GM19351 (cell line): Measurements from ENCODE around the gene POLR1A.

Experiments used
- ATAC-seq: cut with Tn5 transposase; IDR thresholded peaks from one replicate; pipeline ENCODE4 v1.9.1; 2021; ENCODE audit warnings: mild to moderate bottlenecking, moderate library complexity; ENCODE audit not compliant: unreplicated experiment

The POLR1A gene

DNA sequence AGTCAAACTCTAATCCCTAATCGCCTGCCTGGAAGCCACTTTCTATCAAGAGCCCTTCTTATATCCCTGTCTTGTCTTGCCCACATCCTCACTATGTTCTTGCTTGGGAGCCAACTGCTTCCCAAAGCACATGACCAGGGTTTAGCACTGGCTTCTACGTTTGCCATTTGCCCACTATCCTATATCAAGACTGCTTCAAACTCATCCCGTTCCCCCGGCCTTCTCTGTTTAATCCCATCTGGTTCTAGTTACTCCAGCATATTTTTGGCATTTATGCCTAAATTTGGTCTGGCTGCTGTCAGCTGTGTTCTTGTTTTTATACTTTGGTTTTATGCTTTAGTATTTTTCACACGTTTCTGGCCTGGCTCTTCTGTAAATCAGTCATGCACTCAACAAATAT is 40.2 kb downstream of the POLR1A start:
- ATAC-seq: no peak

DNA sequence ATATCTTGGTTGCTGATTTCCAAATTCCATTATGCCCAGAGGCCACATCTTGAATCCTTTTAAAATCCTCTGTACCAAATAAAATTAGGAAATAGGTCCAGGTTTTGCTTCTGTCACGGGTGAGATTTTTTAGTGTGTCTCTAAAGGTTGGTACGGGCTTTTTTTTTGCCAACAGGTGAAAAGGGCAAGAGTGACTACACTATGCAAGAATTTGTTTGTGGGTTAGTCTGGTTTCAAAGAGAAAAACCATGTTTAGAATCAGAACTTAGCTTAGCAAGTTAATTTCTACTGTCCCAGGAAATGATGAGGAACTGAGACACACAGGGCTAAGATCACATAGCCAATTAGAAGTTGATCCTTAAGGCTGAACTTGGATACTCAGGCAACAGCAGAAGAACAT is 41.7 kb downstream of the POLR1A start:
- ATAC-seq: no peak

GRCh38 chr2:86062043-86062442 is 43.6 kb downstream of the POLR1A start:
- ATAC-seq: no peak

DNA sequence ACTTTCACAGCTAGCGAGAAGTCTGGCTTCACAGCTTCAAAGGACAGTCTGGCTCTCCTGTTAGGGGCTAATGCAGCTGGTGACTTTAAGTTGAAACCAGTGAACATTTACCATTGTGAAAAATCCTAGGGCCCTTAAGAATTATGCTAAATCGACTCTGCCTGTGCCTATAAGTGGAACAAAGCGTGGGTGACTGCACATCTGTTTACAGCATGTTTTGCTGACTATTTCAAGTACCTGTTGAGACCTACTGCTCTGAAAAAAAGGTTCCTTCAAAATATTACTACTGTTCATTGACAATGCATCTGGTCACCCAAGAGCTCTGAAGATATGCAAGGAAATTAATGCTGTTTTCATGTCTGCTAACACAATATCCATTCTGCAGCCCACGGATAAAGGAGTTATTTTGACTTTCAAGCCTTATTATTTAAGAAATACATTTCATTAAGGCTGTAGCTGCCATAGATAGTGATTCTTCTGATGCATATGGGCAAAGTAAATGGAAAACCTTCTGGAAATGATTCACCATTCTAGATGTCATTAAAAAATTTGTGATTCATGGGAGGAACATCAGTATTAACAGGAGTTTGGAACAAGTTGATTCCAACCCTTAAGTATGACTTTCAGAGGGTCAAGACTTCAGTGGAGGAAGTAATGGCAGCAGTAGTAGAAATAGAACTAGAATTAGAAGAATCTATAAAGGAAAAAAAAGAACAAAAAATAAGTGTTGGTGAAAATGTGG is 48.9 kb downstream of the POLR1A start:
- no peak for ATAC-seq

DNA sequence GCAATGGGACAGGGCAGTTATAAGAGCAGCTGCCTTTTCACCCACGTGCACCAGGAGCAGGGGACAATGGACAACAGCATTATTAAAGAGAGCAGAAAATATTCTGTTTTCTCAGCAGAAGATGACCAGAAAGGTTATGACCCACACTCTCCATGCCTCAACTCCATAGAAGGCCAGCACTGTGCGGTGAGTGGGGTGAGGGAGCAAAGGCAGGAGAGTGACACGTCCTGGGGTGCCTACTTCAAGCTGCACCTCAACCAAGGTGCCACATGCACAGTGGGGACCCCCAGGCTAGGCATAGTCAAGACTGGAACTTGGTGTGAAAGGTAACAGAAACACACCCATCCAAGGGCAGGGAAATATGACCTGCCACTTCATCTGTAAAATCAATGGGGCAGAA is 50.4 kb downstream of the POLR1A start:
- ATAC-seq: no peak

DNA sequence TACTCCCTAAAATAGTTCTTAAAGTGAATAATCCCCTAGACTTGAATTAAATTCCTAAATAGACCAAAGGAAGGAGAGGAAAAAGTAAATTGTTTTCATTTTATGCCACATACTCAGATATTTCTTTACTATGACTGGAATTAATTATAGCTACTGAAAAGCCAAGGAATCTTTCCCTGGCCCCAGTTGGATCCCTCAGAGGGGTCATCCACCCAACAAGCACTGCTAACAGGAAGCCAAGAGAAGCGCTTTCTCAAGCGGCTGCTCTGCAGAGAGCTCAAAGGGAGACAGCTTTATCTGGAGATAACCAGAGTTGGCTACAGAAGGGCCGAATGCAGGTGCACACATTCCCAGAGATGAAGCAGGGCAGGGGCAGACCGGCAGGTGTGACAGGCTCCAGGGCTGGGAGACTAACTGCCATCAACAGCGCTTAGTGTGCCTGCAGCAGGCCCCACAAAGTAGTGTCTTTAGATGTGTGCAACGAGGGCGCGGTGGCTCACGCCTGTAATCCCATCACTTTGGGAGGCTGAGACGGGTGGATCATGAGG is 51.1 kb downstream of the POLR1A start:
- no peak for ATAC-seq

- no peak for ATAC-seq
These were observed 52.5 kb downstream of the POLR1A start for GRCh38 chr2:86053166-86053565.

DNA sequence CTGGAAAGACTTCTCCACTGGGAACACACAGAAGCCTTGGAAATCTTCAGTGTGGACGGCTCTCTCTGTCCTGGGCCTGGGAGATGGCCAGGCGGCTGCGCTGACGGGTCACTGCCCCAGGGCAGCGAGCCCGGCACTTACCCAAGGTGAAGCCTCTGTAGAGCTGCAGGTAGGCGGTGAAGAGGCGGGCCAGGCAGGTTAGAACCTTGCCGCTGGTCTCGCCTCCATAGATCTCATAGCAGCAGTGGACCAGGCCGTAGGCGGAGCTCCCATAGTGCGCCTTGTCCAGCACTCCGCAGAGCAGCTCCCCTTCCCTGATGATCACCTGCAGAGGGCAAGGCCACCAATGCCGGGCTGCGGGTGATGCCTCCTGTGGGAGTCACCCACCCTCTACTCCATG is 53.0 kb downstream of the POLR1A start:
- no peak for ATAC-seq

GRCh38 chr2:86052265-86052664 is 53.4 kb downstream of the POLR1A start:
- no peak for ATAC-seq

- no peak for ATAC-seq
These were observed 55.4 kb downstream of the POLR1A start for GRCh38 chr2:86050301-86050700.

DNA sequence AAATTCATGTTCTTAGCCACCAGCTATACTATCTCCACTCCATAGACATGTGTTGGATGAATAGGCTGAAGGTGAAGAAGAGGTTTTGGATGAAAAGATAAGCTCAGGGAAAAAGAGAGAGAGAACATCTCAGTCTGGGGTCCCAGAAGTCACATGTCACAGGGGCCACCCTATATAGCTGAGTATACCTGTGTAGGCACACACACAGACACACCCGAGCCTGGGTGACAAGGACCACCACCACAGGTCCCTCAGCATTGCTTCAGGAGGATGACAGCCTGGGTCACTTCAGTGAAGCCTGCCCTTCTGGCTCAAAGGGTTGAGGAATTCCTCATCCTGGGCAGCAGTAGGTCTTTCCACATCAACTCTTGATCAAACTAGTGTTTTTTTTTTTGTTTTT is 56.2 kb downstream of the POLR1A start:
- no peak for ATAC-seq

- ATAC-seq: no peak
These were observed 56.8 kb downstream of the POLR1A start for GRCh38 chr2:86048888-86049287.

GRCh38 chr2:86048383-86048701 is 57.3 kb downstream of the POLR1A start:
- ATAC-seq: no peak

DNA sequence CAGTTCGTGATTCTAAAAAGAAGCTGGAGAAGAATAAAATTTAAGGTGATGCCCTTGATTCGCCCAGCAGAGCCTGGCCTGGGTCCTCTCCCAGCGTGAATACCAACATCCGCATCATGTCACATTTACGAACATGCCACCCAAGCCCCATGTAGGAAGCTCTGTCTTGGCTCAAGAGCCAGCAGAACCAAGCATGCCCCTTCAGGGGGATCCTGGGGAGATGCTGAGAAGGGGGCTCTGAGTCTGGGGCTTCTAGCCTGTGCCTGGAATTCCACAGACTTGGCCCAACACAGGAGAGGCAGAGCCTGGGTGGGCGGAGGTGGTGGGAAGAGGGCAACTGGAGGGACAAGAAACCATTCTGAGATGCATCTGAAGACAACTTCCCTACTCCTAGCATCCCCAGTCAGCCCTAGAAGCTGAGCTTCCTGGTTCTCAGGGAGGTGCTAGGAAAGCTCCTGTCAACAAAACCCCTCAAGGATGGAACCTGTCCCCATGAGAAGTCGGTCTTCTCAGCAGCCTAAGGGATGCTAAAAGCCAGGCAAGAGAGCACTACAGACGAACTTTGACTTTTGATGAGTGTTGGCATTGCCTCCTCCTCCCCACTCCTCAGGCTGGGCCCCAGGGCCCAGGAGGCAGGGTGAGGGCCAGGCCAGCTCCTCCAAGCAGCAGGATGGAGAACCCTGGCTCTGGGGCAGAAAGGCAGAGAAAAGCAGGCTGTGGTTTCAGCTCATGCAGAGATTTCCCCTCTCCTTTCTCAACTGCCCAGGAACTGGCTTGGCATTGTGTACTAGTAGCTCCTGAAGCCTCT is 57.9 kb downstream of the POLR1A start:
- no peak for ATAC-seq

DNA sequence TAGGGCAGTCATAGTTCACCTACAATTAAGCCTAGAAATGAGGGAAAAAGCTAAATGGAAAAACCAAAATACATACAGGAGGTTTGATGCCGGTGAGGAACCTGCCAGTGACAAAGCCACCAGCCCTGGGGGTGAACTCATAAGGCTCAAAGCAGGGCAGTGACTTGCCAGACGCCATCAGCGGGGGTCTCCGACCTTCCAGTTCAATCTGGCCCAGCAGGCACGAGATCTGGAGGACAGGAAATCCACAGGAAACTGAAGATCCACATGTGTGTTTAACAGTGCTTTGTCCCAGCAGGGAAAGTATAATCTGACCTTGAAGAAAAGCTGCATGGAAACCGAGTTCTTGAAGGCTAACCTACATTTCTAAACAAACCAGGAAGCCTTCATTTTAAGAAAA is 60.1 kb downstream of the POLR1A start:
- no peak for ATAC-seq

DNA sequence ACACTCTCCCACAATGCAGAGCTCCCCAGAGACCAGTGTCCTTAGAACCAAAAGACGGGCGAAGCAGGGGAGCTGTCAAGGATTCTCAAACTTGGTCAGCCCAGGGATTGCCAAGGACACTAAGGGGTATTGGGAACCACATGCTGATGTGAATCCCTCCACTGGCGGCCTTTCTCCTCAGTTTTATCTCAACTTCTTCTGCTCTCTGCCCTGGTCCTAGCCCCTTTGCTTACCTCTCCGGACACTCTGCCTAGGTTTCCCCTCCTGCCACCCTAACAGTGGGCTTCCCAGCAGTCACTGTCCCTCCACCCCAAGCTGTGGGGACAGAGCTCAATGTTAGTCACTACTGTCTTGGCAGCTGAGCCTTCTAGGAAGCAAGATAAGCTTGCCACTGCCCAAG is 61.1 kb downstream of the POLR1A start:
- ATAC-seq: no peak

- ATAC-seq: no peak
These were observed 61.6 kb downstream of the POLR1A start for GRCh38 chr2:86044045-86044444.

DNA sequence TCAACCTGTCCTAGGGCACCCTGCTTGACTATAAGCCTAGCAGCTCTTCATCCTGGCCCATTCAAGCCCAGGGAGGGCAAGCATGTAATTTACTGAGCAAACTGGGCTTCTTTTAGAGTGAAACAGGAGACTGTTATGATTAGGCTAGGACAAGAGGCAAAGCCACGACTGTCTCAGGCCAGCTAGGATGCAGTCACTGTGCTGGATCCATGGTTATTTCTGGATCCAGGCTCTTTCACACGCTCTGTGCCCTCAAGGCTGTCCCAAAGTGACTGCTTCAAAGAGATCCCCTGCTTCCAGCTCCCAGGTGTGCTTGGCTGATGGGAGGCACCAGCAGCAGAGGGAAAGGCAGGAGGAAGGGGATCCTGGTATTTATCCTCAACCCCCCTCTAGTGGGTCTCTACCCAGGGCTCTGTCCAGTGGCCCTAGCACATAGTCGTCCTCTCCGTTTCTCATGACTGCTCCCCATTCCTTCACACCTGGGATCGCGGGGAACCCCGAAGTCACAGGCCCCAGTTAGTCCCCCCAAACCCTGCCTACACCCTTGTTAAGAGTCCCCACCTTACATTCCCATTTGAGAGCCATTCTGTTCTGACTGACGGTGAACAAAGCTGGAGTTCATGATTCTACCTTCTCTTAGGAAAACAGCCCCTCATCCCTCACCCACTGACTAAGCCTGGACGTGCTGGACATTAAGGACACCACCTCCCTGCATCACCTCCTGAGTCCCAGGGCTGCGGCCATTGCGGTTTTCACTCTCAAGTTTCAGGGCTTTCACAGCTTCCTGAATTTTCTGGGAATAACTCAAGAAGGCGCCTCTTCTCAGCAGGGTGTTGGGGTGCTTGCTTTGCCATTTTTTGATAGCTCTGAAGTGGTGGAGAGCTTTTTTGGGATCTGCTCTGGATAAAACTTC is 63.2 kb downstream of the POLR1A start:
- no peak for ATAC-seq

DNA sequence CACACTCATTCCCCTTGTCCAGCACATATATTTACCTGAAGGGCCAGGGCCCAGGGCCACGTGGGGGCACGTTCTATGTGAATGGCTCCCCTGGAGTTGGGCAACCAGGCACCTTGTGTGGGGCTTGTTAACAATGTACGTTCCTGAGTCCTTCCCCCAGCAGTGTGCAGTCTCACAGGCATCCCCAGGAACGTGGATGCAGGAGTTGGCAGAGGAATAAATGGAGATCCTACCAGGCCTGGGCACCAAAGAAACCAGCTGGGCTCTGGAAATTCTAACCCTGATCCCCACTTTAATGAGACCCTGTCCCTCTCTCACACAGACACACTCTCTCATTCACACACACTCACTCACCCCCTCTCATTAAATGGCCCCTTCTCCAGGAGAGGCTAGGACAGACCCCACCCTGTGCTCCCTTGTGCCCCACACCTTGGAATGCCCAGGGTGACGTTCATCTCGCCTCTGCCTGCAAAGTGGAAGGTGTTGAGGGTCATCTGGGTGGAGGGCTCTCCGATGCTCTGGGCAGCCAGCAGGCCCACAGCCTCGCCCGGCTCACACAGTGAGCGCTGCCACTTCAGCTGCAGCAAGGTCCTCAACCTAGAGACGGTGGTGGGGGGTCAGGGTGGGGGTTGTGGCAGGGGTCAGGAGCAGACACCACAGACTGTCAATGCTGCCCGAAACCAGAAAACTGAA is 65.6 kb downstream of the POLR1A start:
- ATAC-seq: no peak

- no peak for ATAC-seq
These were observed 66.3 kb downstream of the POLR1A start for GRCh38 chr2:86039178-86039962.
